ENCODE measurements around the gene TMEM131L.

The TMEM131L gene

GRCh38 chr4:153577053-153577452 lies 110.9 kb downstream of the TMEM131L start:
- DNase-seq: no peak
- Histone ChIP-seq H2AFZ (ENCODE audit: low read length) (no peak overlapping the region), H3F3A (ENCODE audit: insufficient read depth, low read length) (no peaks in the 10 kb centered on the region), H3K9ac (ENCODE audit: low read length) (no peak overlapping the region), H3K4me1 (ENCODE audit: low read length) (peaks cover 12% of the 10 kb centered on the region), H3K4me2 (ENCODE audit: low read depth, low read length) (no peak overlapping the region), H3K9me2 (replicated peaks; ENCODE audit: insufficient read depth, low read length) (no peaks in the 10 kb centered on the region), H3K27ac (ENCODE audit: low read length) (no peak overlapping the region), H3K79me2 (ENCODE audit: low read length) (no peaks in the 10 kb centered on the region), H3K36me3 (replicated peaks; ENCODE audit: insufficient read depth, low read length) (no peaks in the 10 kb centered on the region), H3K9me3 (replicated peaks; ENCODE audit: insufficient read depth, low read length) (no peaks in the 10 kb centered on the region), H4K20me1 (ENCODE audit: insufficient read depth, low read length) (no peaks in the 10 kb centered on the region), H3K27me3 (replicated peaks; ENCODE audit: insufficient read depth, low read length) (no peaks in the 10 kb centered on the region), H3K4me3 (ENCODE audit: low read length) (no peak overlapping the region)
- TF ChIP-seq CTCF (IDR thresholded peaks at IDR 0.05; ENCODE audit: low read length) (no peak), EZH2 (optimal IDR thresholded peaks at IDR 0.05; ENCODE audit: low read depth, low read length) (no peak), EZH2phosphoT487 (IDR thresholded peaks at IDR 0.05; ENCODE audit: low read length) (no peak)

- no peak for DNase-seq
- no peaks in the 10 kb centered on the region for H3K9me3 ChIP-seq (replicated peaks; ENCODE audit: insufficient read depth, low read length)
- H3K79me2 ChIP-seq (ENCODE audit: low read length): no peaks in the 10 kb centered on the region
- no peak overlapping the region for H3K4me3 ChIP-seq (ENCODE audit: low read length)
- H3K27me3 ChIP-seq (replicated peaks; ENCODE audit: insufficient read depth, low read length): no peaks in the 10 kb centered on the region
- H3K27ac ChIP-seq (ENCODE audit: low read length): no peak overlapping the region
- peaks cover 3% of the 10 kb centered on the region; the same call in 1 of the 2 replicates for H3K4me1 ChIP-seq (ENCODE audit: low read length)
- no peaks in the 10 kb centered on the region for H4K20me1 ChIP-seq (ENCODE audit: insufficient read depth, low read length)
- H3F3A ChIP-seq (ENCODE audit: insufficient read depth, low read length): no peaks in the 10 kb centered on the region
- TF ChIP-seq EZH2 (optimal IDR thresholded peaks at IDR 0.05; ENCODE audit: low read depth, low read length): no peak
- no peak for TF ChIP-seq EZH2phosphoT487 (IDR thresholded peaks at IDR 0.05; ENCODE audit: low read length)
- TF ChIP-seq CTCF (IDR thresholded peaks at IDR 0.05; ENCODE audit: low read length): no peak
- no peak overlapping the region for H3K9ac ChIP-seq (ENCODE audit: low read length)
- no peaks in the 10 kb centered on the region for H3K36me3 ChIP-seq (replicated peaks; ENCODE audit: insufficient read depth, low read length)
- no peak overlapping the region for H3K4me2 ChIP-seq (ENCODE audit: low read depth, low read length)
- no peak overlapping the region for H2AFZ ChIP-seq (ENCODE audit: low read length)
- H3K9me2 ChIP-seq (replicated peaks; ENCODE audit: insufficient read depth, low read length): no peaks in the 10 kb centered on the region
Observed at GRCh38 chr4:153579410-153579809, 113.2 kb downstream of the TMEM131L start.

- no peaks in the 10 kb centered on the region for H3K27me3 ChIP-seq (replicated peaks; ENCODE audit: insufficient read depth, low read length)
- TF ChIP-seq EZH2 (optimal IDR thresholded peaks at IDR 0.05; ENCODE audit: low read depth, low read length): no peak
- no peak for TF ChIP-seq CTCF (IDR thresholded peaks at IDR 0.05; ENCODE audit: low read length)
- TF ChIP-seq EZH2phosphoT487 (IDR thresholded peaks at IDR 0.05; ENCODE audit: low read length): no peak
- H3K27ac ChIP-seq (ENCODE audit: low read length): no peak overlapping the region
- no peaks in the 10 kb centered on the region for H3K79me2 ChIP-seq (ENCODE audit: low read length)
- no peaks in the 10 kb centered on the region for H3K9me2 ChIP-seq (replicated peaks; ENCODE audit: insufficient read depth, low read length)
- no peaks in the 10 kb centered on the region for H3K4me1 ChIP-seq (ENCODE audit: low read length)
- H4K20me1 ChIP-seq (ENCODE audit: insufficient read depth, low read length): no peaks in the 10 kb centered on the region
- H3F3A ChIP-seq (ENCODE audit: insufficient read depth, low read length): no peaks in the 10 kb centered on the region
- H3K4me2 ChIP-seq (ENCODE audit: low read depth, low read length): no peak overlapping the region
- H3K36me3 ChIP-seq (replicated peaks; ENCODE audit: insufficient read depth, low read length): no peaks in the 10 kb centered on the region
- H3K9me3 ChIP-seq (replicated peaks; ENCODE audit: insufficient read depth, low read length): no peaks in the 10 kb centered on the region
- no peak overlapping the region for H3K9ac ChIP-seq (ENCODE audit: low read length)
- no peak overlapping the region for H3K4me3 ChIP-seq (ENCODE audit: low read length)
- DNase-seq: no peak
- no peak overlapping the region for H2AFZ ChIP-seq (ENCODE audit: low read length)
Observed at GRCh38 chr4:153579872-153580271, 113.7 kb downstream of the TMEM131L start.
